Stimulated activated memory B cell treated with anti-CD40 and anti-IgM and Interleukin-4, amounts not matched to agents 10 μg/mL and 1 μg/mL and 100 μg/mL, for 72 hours (primary cell): Measurements from ENCODE around the gene ATP7A.

Experiments
- ATAC-seq: fragments of 150-1000 bp; cut with Tn5 transposase; 2 replicates; pipeline ENCODE4 v1.10.0; 2021
- H3K27ac Mint-ChIP-seq: one replicate; pipeline ENCODE4 v1.8.0; 2022; ENCODE audit warnings: mild to moderate bottlenecking, mixed read lengths
- H3K27me3 Mint-ChIP-seq: one replicate; pipeline ENCODE4 v1.8.0; 2022; ENCODE audit warnings: mixed read lengths
- H3K36me3 Mint-ChIP-seq: one replicate; pipeline ENCODE4 v1.8.0; 2022; ENCODE audit warnings: mixed read lengths
- H3K4me1 Mint-ChIP-seq: one replicate; pipeline ENCODE4 v1.8.0; 2022; ENCODE audit warnings: mixed read lengths
- H3K4me3 Mint-ChIP-seq: one replicate; pipeline ENCODE4 v1.8.0; 2022; ENCODE audit warnings: mild to moderate bottlenecking, moderate library complexity, mixed read lengths
- H3K9me3 Mint-ChIP-seq: one replicate; pipeline ENCODE4 v1.8.0; 2022; ENCODE audit warnings: mixed read lengths

ATP7A gene

DNA sequence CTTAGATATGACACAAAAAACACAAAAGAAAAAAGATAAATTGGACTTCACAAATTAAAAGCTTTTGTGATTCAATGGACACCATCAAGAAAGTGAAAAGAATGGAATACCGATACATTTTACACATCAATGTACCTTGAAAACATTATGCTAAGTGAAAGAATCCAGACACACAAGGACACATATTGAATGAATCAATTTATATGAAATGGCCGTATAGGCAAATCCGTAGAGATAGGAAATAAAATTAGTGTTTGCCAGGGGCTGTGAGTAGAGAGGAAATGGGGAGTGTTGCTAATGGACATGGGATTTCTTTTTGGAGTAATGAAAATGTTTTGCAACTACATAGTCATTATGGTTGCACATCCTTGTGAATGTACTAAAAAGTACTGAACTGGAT, 55.9 kb downstream of the ATP7A start:
- H3K4me1 Mint-ChIP-seq: peaks cover 18% of the 10 kb centered on the region
- no peak overlapping the region for H3K4me3 Mint-ChIP-seq
- H3K27ac Mint-ChIP-seq: no peak overlapping the region
- peaks cover 16% of the 10 kb centered on the region for H3K36me3 Mint-ChIP-seq
- H3K27me3 Mint-ChIP-seq: no peaks in the 10 kb centered on the region
- no peak for ATAC-seq
- no peaks in the 10 kb centered on the region for H3K9me3 Mint-ChIP-seq

DNA sequence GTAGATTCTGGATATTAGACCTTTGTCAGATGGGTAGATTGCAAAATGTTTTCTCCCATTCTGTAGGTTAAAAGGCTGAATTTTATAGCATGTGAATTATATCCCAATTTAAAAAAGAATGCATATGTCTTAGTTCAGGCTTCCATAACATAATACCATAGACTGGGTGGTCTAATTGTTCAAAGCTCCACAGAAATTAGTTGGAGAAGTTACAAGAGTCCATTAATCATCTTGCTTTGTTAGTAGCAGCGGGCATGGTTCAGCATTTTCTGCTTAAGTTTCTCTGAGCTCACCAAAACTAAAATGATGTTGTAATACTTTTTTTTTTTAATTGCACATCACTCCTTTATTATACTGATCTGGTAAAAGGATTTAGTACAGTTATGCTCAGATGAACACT, 57.1 kb downstream of the ATP7A start:
- Mint-ChIP-seq H3K27ac (no peak overlapping the region), H3K4me1 (peaks cover 8% of the 10 kb centered on the region), H3K36me3 (peaks cover 16% of the 10 kb centered on the region), H3K4me3 (no peak overlapping the region), H3K27me3 (no peaks in the 10 kb centered on the region), H3K9me3 (no peaks in the 10 kb centered on the region)
- ATAC-seq: no peak

DNA sequence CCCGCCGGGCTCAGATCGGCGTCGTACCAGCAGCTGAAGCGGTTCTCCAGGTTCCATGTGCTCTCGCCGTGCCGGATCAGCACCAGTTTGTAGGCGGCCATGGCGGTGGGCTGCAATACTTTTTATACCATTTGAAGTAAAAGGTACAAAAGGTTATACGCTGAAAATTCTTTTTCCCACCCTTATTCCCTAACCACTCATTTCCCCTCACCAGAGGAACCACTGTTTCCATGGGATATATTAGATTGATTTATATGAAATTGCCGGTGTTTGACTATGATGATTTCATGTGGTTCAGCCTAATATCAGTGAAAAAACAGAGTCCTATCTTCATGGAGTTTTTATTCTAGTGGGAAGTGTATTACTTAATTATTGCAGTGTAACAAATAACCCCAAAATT, 59.0 kb downstream of the ATP7A start, which contains the start of gene PGAM4:
Gene PGAM4, minus strand, starts transcription at position 101 of the 400 bp plus-strand sequence. Its CDS starts 0 bp downstream, at position 101.
- Mint-ChIP-seq H3K36me3 (peaks cover 12% of the 10 kb centered on the region), H3K4me3 (no peak within 1 kb of the TSS), H3K4me1 (peaks cover 7% of the 10 kb centered on the region), H3K27me3 (no peaks in the 10 kb centered on the region), H3K27ac (no peak within 1 kb of the TSS), H3K9me3 (no peaks in the 10 kb centered on the region)
- ATAC-seq: no peak

DNA sequence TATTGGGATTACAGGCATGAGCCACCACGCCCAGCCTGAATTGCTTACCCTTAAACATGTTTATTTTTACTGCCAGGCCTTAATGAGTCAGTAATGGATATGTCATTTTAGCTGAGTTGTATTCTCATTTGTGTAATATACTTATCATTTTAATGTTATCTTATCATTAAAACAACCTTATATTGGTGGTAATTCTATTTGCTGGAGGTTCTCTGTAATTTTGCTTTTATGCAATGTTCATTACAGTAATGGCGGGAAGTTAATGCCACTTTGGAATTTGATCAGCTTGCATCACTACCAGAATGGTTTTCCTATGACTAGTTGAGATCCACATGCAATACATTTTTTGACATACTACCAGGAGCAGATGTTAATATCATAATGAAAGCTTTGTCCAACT, 65.3 kb downstream of the ATP7A start:
- Mint-ChIP-seq H3K4me3 (no peak overlapping the region), H3K27me3 (no peaks in the 10 kb centered on the region), H3K4me1 (peaks cover 4% of the 10 kb centered on the region), H3K36me3 (peaks cover 5% of the 10 kb centered on the region), H3K9me3 (no peaks in the 10 kb centered on the region), H3K27ac (no peak overlapping the region)
- no peak for ATAC-seq

DNA sequence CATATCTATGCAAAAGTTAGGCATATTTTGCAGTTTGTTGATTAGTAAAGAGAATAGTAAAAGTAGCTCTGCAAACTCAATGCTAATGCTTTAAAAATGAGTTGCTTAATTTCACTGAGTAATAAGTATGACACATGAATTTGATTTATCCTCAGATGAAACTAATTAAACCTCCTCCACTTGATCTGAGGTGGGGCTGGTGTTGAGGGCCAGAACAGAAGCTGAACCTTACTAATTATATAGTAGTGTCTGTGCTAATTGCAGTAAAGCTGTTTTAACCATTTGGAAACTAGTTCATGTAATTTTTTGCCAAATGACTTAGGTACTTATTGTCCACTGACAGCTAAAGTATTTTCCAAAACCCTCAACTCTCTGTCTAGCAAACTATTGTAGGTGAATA, 66.6 kb downstream of the ATP7A start:
- no peaks in the 10 kb centered on the region for H3K9me3 Mint-ChIP-seq
- H3K36me3 Mint-ChIP-seq: peaks cover 5% of the 10 kb centered on the region
- ATAC-seq: no peak
- H3K4me1 Mint-ChIP-seq: no peaks in the 10 kb centered on the region
- no peak overlapping the region for H3K27ac Mint-ChIP-seq
- no peak overlapping the region for H3K4me3 Mint-ChIP-seq
- no peaks in the 10 kb centered on the region for H3K27me3 Mint-ChIP-seq

DNA sequence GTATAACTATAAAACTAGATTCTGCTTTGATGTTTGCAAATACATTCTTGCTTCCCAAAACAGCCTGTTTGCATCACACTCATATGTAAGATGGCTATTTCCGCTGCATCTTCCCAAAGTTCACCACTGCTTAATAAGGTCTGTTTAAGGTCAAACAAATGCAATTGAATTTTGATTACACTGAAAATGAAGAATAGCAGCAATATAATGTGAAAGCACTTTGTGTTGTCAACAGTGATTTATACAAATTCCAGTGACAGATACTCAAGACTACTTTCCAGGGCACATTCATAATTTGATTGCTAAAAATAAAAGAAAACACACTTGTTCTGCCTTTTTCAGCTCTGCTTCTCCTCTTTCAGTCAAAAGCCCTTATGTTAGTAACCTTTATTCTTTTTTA, 67.0 kb downstream of the ATP7A start:
- Mint-ChIP-seq H3K27me3 (no peaks in the 10 kb centered on the region), H3K4me1 (no peaks in the 10 kb centered on the region), H3K4me3 (no peak overlapping the region), H3K36me3 (peaks cover 5% of the 10 kb centered on the region), H3K9me3 (no peaks in the 10 kb centered on the region), H3K27ac (no peak overlapping the region)
- ATAC-seq: no peak

- Mint-ChIP-seq H3K4me3 (no peak overlapping the region), H3K4me1 (no peaks in the 10 kb centered on the region), H3K27ac (no peak overlapping the region), H3K36me3 (peaks cover 11% of the 10 kb centered on the region), H3K9me3 (no peaks in the 10 kb centered on the region), H3K27me3 (no peaks in the 10 kb centered on the region)
- no peak for ATAC-seq
Measured at GRCh38 chrX:77979870-77980269, 69.4 kb downstream of the ATP7A start.

DNA sequence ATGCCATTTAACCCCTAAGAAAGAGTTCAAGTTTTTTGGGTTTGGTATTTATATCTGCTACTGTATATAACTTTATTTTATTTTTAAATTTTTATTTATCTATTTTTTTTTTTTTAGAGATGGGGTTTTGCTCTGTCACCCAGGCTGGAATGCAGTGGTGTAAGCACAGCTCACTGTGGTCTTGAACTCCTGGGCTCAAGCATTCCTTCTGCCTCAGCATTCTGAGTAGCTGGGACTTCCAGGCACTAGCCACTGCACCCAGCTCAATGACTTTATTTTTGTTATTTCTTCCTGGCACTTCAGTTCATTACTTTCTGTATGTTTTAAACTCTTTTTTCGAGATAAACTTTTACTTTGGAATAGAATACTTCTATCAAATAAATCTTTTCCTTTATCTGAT, 101.4 kb downstream of the ATP7A start:
- peaks cover 18% of the 10 kb centered on the region for H3K36me3 Mint-ChIP-seq
- H3K4me1 Mint-ChIP-seq: no peaks in the 10 kb centered on the region
- H3K9me3 Mint-ChIP-seq: peaks cover 2% of the 10 kb centered on the region
- no peak overlapping the region for H3K4me3 Mint-ChIP-seq
- H3K27ac Mint-ChIP-seq: no peak overlapping the region
- H3K27me3 Mint-ChIP-seq: no peaks in the 10 kb centered on the region
- ATAC-seq: no peak

GRCh38 chrX:78019586-78020483, 109.3 kb downstream of the ATP7A start:
- Mint-ChIP-seq H3K9me3 (peaks cover 2% of the 10 kb centered on the region), H3K27me3 (no peaks in the 10 kb centered on the region), H3K4me1 (peaks cover 4% of the 10 kb centered on the region), H3K27ac (no peak overlapping the region), H3K4me3 (no peak overlapping the region), H3K36me3 (peaks cover 18% of the 10 kb centered on the region)
- ATAC-seq: no peak

DNA sequence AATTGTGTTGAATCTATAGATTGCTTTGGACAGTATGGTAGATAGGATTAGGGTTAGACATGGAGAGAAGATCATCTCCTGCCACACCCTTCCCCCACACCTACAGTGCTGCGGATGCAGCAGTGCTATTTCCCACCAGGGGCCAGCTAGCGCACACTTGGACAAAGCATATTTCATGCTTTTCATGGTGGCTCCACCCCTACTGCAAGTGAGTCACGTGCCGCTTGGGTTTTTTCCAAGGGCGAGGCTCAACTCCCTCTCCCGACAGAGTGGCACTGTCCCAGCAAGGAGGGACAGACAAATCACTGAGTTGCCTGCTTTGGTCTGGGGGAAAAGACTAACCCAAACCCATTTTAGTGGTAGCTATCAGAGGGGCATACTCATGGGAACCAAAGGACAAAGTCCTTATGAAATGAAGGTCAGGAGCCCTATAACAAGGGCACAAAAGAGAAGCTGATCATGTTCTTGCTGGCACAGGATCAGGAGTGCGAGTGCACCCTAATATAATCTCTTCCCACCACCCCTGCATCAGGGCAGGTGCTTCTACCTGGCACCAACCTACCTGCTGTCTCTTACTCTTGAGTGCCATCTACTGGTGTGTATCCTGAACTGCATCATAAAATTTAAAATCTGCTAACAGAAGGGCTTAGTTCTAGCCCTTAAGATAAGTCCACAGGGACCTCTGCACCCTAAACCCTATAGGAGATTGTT, 114.0 kb downstream of the ATP7A start:
- H3K4me3 Mint-ChIP-seq: no peak overlapping the region
- no peaks in the 10 kb centered on the region for H3K27me3 Mint-ChIP-seq
- H3K36me3 Mint-ChIP-seq: peaks cover 5% of the 10 kb centered on the region
- no peak for ATAC-seq
- peaks cover 7% of the 10 kb centered on the region for H3K4me1 Mint-ChIP-seq
- no peak overlapping the region for H3K27ac Mint-ChIP-seq
- H3K9me3 Mint-ChIP-seq: no peaks in the 10 kb centered on the region

- ATAC-seq: no peak
- H3K36me3 Mint-ChIP-seq: peaks cover 5% of the 10 kb centered on the region
- peaks cover 7% of the 10 kb centered on the region for H3K4me1 Mint-ChIP-seq
Measured at GRCh38 chrX:78027798-78028197, 117.3 kb downstream of the ATP7A start.

DNA sequence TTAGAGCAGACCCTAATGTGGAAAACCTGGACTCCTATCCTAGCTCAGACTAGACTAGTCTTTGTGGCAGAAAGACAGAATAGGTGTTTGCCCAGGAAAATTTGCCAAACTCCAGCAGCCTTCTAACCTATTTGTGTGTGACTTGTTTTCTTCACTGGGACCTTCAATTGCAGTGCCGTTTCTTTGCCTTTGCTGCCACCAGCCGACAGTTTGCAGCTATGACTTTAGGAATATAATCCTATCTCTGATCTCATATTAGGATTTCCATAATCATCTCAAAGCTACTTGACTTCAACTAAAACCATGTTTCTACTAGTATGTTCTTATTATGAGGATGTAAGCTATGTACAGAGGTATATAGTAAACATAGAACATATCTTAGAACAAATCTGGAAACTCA, 119.2 kb downstream of the ATP7A start:
- Mint-ChIP-seq H3K36me3 (peaks cover 14% of the 10 kb centered on the region), H3K4me3 (no peak overlapping the region), H3K27me3 (no peaks in the 10 kb centered on the region)

More at GRCh38 chrX:78027798-78028197, 117.3 kb downstream of the ATP7A start:
- Mint-ChIP-seq H3K27ac (no peak overlapping the region), H3K27me3 (no peaks in the 10 kb centered on the region), H3K9me3 (no peaks in the 10 kb centered on the region), H3K4me3 (no peak overlapping the region)

DNA sequence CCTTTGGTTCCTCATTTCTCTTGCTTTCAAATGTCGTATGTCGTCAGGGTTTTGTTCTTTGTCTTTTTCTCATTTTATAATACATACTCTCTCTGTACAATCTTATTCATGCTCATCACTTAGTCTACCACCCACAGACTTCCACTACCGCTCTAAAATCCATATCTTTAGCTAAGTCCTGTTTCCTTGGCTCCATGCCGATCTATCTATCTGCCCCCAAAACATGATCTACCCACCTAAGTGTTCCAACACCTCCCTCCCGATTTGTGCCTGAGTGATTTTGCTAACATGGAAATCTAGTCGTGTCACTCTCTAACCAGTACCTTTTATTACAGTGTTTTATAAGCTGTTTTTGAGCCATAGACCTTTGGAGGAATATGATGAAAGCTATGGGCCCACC, 124.6 kb downstream of the ATP7A start:
- ATAC-seq: no peak
- Mint-ChIP-seq H3K36me3 (peaks cover 42% of the 10 kb centered on the region), H3K4me3 (no peak overlapping the region), H3K9me3 (no peaks in the 10 kb centered on the region), H3K4me1 (no peaks in the 10 kb centered on the region), H3K27me3 (no peaks in the 10 kb centered on the region), H3K27ac (no peak overlapping the region)

More for the DNA sequence above, 119.2 kb downstream of the ATP7A start:
- Mint-ChIP-seq H3K27ac (no peak overlapping the region), H3K4me1 (peaks cover 4% of the 10 kb centered on the region), H3K9me3 (no peaks in the 10 kb centered on the region)
- ATAC-seq: no peak

GRCh38 chrX:78037881-78038280, 127.4 kb downstream of the ATP7A start:
- no peak for ATAC-seq
- Mint-ChIP-seq H3K27ac (no peak overlapping the region), H3K36me3 (peaks cover 53% of the 10 kb centered on the region), H3K4me3 (no peak overlapping the region), H3K9me3 (no peaks in the 10 kb centered on the region), H3K27me3 (no peaks in the 10 kb centered on the region), H3K4me1 (no peaks in the 10 kb centered on the region)

DNA sequence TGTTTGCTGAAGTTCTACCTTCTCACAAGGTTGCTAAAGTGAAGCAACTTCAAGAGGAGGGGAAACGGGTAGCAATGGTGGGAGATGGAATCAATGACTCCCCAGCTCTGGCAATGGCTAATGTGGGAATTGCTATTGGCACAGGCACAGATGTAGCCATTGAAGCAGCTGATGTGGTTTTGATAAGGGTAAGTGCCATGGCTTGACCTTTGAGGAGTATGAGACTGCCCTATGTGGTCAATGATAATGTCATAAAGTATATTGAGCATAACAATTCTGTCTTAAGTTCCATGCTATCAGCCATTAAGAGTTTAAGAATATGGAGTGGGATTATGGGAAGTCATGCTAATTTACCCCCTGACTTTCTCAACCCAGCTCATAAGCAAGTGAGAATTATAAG, 132.1 kb downstream of the ATP7A start:
- no peak for ATAC-seq
- Mint-ChIP-seq H3K9me3 (no peaks in the 10 kb centered on the region), H3K4me1 (no peaks in the 10 kb centered on the region), H3K4me3 (no peak overlapping the region), H3K36me3 (peaks cover 41% of the 10 kb centered on the region), H3K27ac (no peak overlapping the region), H3K27me3 (no peaks in the 10 kb centered on the region)

DNA sequence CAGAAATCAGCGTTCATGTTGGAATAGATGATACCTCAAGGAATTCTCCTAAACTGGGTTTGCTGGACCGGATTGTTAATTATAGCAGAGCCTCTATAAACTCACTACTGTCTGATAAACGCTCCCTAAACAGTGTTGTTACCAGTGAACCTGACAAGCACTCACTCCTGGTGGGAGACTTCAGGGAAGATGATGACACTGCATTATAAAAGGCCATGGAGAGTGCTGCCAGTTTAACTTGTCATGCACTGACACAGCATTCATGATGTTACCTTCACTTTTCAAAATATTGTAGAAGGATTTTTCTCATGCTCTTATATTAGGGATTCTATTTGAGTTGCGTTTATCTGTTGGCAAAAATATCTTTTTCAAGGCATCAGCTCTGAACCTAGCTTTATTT, 135.9 kb downstream of the ATP7A start:
- no peaks in the 10 kb centered on the region for H3K9me3 Mint-ChIP-seq
- no peaks in the 10 kb centered on the region for H3K27me3 Mint-ChIP-seq
- peaks cover 23% of the 10 kb centered on the region for H3K36me3 Mint-ChIP-seq
- no peak overlapping the region for H3K4me3 Mint-ChIP-seq
- no peak overlapping the region for H3K27ac Mint-ChIP-seq
- ATAC-seq: no peak
- no peaks in the 10 kb centered on the region for H3K4me1 Mint-ChIP-seq
